Spleen (tissue), 7 donors: ENCODE measurements around the gene STON2.

ENCODE experiments used
- CTCF ChIP-seq, 11 experiments: fragments of 200-600 bp in 7 of 11; fragments of 450-650 bp in 4 of 11; sonication (generic) in 4 of 11; IDR thresholded peaks in 8 of 11; conservative IDR thresholded peaks in 3 of 11; 1 replicate in 7 of 11; 2 replicates in 4 of 11; pipeline versions ENCODE4 v1.4.0 to v1.8.0; 2016 to 2021; ENCODE audit warnings: antibody characterized with exemption in 11 of 11, inconsistent platforms in 4 of 11, mild to moderate bottlenecking in 1 of 11
- POLR2A ChIP-seq, 3 donors: fragments of 450-650 bp; IDR thresholded peaks; one replicate each; pipeline ENCODE4 v1.5.1; 2017; ENCODE audit warnings: antibody characterized with exemption in 3 of 3, mild to moderate bottlenecking in 1 of 3
- donor health status: DM: no; HTN: no; CAD: no; lungs with moderate emphysema.
- donor health status: DM: no; HTN: no; CAD: no.
- donor health status: DM: no; HTN: no; CAD: no.

- no peak for TF ChIP-seq CTCF (IDR thresholded peaks at IDR 0.05 in 8 of 11, conservative IDR thresholded peaks at IDR 0.05 in 3 of 11)
- TF ChIP-seq POLR2A (IDR thresholded peaks at IDR 0.05): no peak
Measured at GRCh38 chr14:81260732-81261131, 139.4 kb downstream of the STON2 start.
